Endometrial microvascular endothelial cells (primary cell): ENCODE results near the gene SPRTN. TPM values are rescaled to one million over a fixed set of nuclear protein-coding genes. Genes with fewer than 3 reads are reported as not detected.

Experiments
- in situ Hi-C: cut with HindIII; loops from 2 replicates; pipeline ENCODE4 v1.10.0; 2017; ENCODE audit warnings: low sequenced_read_pairs, low pct_unique_long_range_greater_than_20kb; ENCODE audit errors: inconsistent ontology term
- total RNA-seq: library from RNA; depleted of rRNA; stranded (reverse); fragments of >200 nt; gene quantifications from one replicate; pipeline ENCODE4 v1.2.3, GENCODE V29; 2015; ENCODE audit errors: inconsistent ontology term

The SPRTN gene, protein sequence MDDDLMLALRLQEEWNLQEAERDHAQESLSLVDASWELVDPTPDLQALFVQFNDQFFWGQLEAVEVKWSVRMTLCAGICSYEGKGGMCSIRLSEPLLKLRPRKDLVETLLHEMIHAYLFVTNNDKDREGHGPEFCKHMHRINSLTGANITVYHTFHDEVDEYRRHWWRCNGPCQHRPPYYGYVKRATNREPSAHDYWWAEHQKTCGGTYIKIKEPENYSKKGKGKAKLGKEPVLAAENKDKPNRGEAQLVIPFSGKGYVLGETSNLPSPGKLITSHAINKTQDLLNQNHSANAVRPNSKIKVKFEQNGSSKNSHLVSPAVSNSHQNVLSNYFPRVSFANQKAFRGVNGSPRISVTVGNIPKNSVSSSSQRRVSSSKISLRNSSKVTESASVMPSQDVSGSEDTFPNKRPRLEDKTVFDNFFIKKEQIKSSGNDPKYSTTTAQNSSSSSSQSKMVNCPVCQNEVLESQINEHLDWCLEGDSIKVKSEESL
- total RNA-seq = 16.8 TPM

DNA sequence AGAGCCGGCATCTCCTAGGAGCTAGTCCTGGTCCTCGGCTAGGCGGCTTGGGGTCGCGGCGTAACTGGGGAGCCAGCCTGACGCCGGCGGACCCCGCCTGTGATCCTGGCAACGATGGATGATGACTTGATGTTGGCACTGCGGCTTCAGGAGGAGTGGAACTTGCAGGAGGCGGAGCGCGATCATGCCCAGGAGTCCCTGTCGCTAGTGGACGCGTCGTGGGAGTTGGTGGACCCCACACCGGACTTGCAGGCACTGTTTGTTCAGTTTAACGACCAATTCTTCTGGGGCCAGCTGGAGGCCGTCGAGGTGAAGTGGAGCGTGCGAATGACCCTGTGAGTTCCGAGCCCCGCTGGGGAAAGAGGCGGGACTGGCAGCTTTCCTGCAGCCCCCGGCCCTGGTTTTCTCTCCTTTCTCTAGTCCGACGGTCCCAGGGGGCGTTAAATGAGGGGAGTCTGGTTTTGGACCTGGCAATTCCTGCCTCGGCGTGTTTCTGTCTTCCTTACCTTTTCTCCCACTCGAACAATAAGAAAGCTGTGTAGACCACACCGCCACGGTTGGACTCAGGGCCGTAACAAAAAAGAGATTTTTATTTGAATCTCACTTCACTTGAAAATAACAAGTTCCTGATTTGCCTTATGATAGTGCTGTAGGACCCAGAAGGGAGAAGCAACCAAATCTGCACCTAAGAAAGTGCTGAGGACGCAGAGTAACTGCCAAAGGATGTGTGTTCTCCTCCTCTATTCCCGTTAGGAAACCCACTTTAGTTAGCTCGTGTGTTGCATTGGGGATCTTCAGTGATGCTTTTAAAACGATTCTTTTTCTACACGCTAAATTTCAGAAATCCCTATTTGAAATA is at the start of gene SPRTN:
TSS of gene SPRTN (plus strand) at position 24 of the 859 bp plus-strand sequence. CDS start at position 115, 91 bp downstream.
- in situ Hi-C loops = no loop called here

DNA sequence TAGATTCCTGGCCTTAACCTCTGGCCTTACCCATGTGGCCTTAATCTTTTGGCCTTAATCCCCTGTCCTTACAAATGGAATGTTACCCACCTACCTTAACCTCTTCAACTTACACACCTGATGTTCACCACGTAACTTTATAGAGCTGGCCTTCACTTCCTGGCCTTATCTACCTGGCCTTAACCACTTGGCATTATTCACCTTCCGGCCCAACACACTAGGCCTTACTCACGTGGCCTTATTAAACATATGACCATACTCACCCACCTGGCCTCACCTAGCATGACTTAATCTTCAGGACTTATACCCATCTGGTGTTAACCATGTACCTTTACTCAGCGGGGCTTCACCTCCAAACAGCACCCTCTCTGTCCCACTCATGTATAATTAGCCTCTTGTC is 42.2 kb upstream of the SPRTN start:
- in situ Hi-C loops = no loop called here

DNA sequence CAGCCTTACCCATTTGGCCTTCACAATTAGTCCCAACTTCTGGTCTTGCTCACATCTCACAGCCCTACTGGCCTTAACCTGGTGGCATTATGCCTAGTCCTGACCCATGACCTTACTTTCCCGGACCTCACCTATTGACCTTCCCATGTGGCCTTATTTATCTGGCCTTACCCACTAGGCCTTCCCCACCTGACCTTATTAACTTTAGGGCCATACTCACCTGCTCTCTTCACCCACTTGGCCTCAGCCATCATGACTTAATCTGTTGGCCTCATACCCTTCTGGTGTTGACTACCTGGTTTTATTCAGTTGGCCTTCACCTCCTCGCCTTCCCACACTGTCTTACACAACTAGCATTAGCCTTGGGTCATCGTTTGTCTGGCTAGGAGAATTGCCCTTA is 36.1 kb upstream of the SPRTN start:
- in situ Hi-C loops = no loop called here

- in situ Hi-C loops = no loop called here
These were observed 27.6 kb upstream of the SPRTN start for GRCh38 chr1:231310391-231310934.

DNA sequence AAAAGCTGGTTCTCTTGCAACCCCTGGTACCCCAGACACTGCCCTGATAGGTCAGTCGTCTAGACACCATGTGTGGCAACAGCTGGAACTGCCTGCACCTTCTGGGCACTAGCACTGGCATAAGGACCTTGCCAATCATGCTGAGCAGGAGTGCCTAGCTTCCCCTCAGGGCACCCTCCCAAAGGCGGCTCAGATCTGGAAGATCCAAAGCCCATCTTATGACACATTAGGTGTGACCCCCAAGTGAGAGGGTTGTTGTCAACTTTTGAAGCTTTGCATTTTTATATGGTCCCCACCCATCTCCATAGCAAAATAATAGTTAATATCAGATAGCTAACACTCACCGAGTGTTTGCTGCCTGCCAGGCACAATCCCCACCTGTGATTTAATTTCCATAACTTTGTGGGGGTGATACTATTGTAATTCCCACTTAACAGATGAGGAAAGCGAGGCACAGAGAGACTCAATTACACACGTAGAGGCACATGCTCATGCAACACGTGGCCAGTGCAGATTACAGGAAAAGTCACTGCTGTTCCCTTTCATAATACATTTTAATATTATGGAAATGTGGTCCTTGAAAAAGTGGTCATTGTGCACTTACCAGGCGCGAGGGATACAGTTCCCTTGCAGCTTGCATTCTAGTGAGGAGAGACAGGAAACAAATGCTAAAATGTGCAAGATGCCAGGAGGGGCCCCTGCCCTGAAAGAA is 26.2 kb upstream of the SPRTN start:
- in situ Hi-C loops = no loop called here

- in situ Hi-C loops = no loop called here
These were observed 25.7 kb upstream of the SPRTN start for GRCh38 chr1:231312432-231312788.

DNA sequence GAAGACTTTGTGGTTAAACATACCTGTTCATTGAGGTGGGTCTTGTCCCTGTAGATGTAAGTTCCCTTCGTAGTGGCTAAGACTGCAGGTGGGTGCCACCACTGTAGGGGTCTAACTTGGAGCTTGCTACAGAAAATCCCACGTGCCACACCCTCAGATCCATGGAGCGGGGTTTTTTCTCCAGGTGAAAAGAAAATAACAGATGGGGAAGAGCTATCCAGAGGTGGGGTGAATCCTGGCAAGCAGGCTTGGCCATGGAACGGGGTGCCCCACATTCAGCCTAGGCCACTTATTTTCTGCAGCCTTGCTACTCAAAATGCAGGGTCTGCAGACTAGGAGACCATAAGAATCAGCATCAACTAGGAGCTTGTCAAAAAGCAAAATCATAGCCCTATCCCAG is 24.4 kb upstream of the SPRTN start:
- in situ Hi-C loops = no loop called here

DNA sequence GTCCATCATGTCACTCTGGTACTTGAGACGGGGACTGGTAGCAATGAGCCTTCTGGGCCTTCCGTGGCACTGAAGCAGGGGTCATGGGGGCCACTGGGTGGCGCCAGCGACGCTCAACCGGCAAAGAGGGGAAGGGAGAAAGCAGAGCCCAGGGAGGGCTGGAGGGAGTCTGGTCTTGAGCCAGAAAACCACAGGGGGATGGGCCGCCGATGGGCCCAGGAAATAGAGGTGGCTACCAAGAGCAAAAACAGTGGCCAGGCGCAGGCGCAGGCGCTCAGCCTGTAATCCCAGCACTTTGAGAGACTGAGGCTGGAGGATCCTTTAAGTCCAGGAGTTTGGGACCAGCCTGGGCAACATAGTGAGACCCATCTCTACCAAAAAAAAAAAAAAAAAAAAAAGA is 22.2 kb upstream of the SPRTN start:
- in situ Hi-C loops = no loop called here

DNA sequence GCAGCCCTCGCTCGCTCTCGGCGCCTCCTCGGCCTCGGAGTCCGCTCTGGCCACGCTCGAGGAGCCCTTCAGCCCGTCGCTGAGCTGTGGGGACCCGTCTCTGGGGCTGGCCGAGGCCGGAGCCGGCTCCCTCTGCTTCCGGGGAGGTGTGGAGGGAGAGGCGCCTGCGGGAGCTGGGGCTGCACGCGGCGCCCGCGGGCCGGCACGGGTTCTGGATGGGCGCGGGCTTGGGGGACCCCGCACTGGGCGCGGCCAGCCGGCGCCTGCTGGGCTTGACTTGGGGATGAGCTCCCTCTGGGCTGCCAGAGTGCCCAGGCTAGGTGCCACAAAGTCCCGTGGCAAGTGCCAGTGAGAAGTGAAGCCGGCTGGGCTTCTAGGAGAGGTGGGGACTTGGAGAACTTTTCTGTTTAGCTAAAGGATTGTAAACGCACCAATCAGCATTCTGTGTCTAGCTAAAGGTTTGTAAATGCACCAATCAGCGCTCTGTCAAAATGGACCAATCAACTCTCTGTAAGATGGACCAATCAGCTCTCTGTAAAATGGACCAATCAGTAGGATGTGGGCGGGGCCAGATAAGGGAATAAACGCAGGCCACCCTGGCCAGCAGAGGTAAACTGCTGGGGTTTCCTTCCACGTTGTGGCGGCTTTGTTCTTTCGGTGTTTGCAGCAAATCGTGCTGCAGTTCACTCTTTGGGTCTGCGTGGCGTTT is 20.6 kb upstream of the SPRTN start:
- in situ Hi-C loops = no loop called here

GRCh38 chr1:231318015-231318355 is 20.1 kb upstream of the SPRTN start:
- in situ Hi-C loops = no loop called here

DNA sequence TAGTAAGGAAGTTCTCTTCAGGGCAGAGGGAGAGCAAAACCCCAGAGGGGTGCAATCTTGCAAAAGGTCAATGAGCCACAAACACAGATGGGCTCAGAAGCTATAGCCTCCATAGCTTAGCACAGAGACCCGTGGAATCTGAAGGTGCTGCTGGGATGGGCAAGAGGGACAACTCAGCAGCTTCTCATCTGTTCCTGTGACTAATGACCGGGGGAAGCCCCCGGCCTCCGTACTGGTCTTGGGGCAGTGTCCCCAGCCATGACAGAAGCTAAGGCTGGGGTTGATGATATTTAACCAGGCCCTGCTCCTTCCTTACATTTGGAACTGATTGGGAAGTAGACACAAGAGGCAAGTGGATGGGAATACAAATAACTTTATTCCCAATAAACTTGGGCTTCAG is 19.5 kb upstream of the SPRTN start:
- in situ Hi-C loops = no loop called here

GRCh38 chr1:231319080-231319479 is 19.0 kb upstream of the SPRTN start:
- in situ Hi-C loops = no loop called here

- in situ Hi-C loops = no loop called here
These were observed 15.1 kb upstream of the SPRTN start for GRCh38 chr1:231322880-231323530.

GRCh38 chr1:231324660-231325059 is 13.4 kb upstream of the SPRTN start:
- in situ Hi-C loops = no loop called here

DNA sequence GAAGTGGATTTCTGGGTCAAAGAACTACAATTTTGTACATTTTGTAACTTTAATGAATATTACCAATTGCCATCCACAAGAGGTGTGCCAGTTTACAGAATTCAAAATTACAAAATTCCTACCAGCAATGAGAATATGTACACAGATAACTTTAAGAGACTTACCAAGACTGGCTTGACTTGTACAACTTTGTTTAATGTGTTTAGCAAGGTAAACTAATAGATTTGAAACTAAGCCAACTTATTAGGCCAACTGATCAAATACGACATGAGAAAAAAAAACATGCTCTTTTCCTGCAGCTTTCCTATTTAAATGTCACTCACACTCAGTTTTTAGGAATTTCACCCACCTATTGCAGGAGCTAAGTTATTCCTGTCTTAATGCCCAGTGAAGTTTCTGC is 11.8 kb upstream of the SPRTN start:
- in situ Hi-C loops = no loop called here

DNA sequence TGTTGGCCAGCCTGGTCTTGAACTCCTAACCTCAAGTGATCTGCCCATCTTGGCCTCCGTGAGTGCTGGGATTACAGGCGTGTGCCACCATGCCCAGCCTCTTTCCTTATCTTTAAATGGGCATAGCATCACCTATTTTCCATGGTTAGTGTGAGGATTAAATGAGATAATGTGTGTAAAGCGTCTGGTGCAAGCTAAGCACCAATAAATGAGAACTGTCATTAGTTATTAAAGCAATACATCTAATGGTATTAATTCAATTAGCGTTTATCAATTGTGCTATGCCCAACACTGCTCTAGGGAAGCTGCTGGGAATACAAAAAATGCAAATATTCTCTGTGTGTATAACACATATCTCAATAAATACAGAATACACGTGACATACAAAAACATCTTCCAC is 10.5 kb upstream of the SPRTN start:
- in situ Hi-C loops = no loop called here

DNA sequence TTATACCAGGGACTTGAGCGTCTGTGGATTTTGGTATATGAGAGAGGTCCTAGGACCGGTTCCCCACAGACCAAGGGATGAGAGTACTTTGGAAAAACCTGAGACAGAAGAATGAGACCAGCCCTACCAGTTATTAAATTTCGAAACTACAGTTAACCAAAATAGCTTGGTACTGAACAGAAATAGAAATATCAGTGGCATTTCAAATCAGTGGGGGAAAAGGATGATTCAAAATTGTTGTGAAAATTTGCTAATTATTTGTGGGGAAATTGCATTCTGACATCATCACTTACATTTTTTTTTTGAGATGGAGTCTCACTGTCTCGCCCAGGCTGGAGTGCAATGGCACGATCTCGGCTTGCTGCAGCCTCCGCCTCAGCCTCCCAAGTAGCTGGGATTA is 8.6 kb upstream of the SPRTN start:
- in situ Hi-C loops = no loop called here

- in situ Hi-C loops = no loop called here
These were observed 5.3 kb upstream of the SPRTN start for GRCh38 chr1:231332761-231333160.
